Hepatocyte (in vitro differentiated cells): ENCODE measurements around the gene MOV10. TPM values are rescaled to one million over a fixed set of nuclear protein-coding genes. Genes with fewer than 3 reads are reported as not detected.

Source experiments
- DNase-seq: peaks from one replicate; pipeline ENCODE4 v3.0.0-alpha.2; 2016; ENCODE audit warnings: low spot score
- H2AFZ ChIP-seq: fragments of 200-600 bp; sonication (generic); 2 replicates; pipeline ENCODE4 v1.6.0; 2016; ENCODE audit warnings: antibody characterized with exemption, mild to moderate bottlenecking
- H3K27ac ChIP-seq: fragments of 200-600 bp; sonication (generic); 2 replicates; pipeline ENCODE4 v1.5.1; 2016; ENCODE audit warnings: mild to moderate bottlenecking
- H3K27me3 ChIP-seq: fragments of 200-600 bp; sonication (generic); 2 replicates; pipeline ENCODE4 v1.6.1; 2016
- H3K36me3 ChIP-seq: fragments of 200-600 bp; sonication (generic); replicated peaks from 2 replicates; pipeline ENCODE4 v1.5.1; 2016; ENCODE audit warnings: low read depth; ENCODE audit not compliant: insufficient read depth
- H3K4me1 ChIP-seq: fragments of 200-600 bp; sonication (generic); 2 replicates; pipeline ENCODE4 v1.5.1; 2016; ENCODE audit warnings: mild to moderate bottlenecking, moderate library complexity; ENCODE audit not compliant: insufficient read depth
- H3K4me2 ChIP-seq: fragments of 200-600 bp; sonication (generic); 2 replicates; pipeline ENCODE4 v1.6.0; 2016
- H3K4me3 ChIP-seq: fragments of 200-600 bp; sonication (generic); 2 replicates; pipeline ENCODE4 v1.5.1; 2016; ENCODE audit warnings: mild to moderate bottlenecking
- H3K79me2 ChIP-seq: fragments of 200-600 bp; sonication (generic); 2 replicates; pipeline ENCODE4 v1.6.0; 2017; ENCODE audit warnings: mild to moderate bottlenecking
- H3K9me2 ChIP-seq: fragments of 200-600 bp; sonication (generic); replicated peaks from 2 replicates; pipeline ENCODE4 v1.6.0; 2017; ENCODE audit warnings: mild to moderate bottlenecking; ENCODE audit not compliant: insufficient read depth
- H3K9me3 ChIP-seq: fragments of 200-600 bp; sonication (generic); 2 replicates; pipeline ENCODE4 v1.5.1; 2016; ENCODE audit warnings: low read depth, mild to moderate bottlenecking
- H4K20me1 ChIP-seq: fragments of 200-600 bp; sonication (generic); 2 replicates; pipeline ENCODE4 v1.6.0; 2016; ENCODE audit warnings: mild to moderate bottlenecking; ENCODE audit not compliant: insufficient read depth, poor library complexity, severe bottlenecking
- CTCF ChIP-seq: fragments of 200-600 bp; sonication (generic); IDR thresholded peaks from 2 replicates; pipeline ENCODE4 v1.5.1; 2016; ENCODE audit warnings: antibody characterized with exemption, mild to moderate bottlenecking; ENCODE audit not compliant: poor library complexity
- EZH2 ChIP-seq: fragments of 200-600 bp; sonication (generic); IDR thresholded peaks from 2 replicates; pipeline ENCODE4 v1.6.1; 2016; ENCODE audit warnings: antibody characterized with exemption, mild to moderate bottlenecking, borderline replicate concordance
- EZH2phosphoT487 ChIP-seq: fragments of 200-600 bp; sonication (generic); IDR thresholded peaks from one replicate; pipeline ENCODE4 v1.6.1; 2018; ENCODE audit warnings: antibody characterized with exemption, mild to moderate bottlenecking, low read depth, moderate library complexity; ENCODE audit not compliant: unreplicated experiment, severe bottlenecking
- WGBS: methylation state at CpG from one replicate; pipeline ENCODE4 v1.1.6; 2016; ENCODE audit warnings: low lambda C conversion rate; ENCODE audit errors: missing lambda C conversion rate; 5-methylcytosine and 5-hydroxymethylcytosine counted together
- polyA plus RNA-seq: library from polyadenylated mRNA; unstranded; fragments of >200 nt; fragmentation: Nextera tagmentation; extraction: Ambion mirVana; gene quantifications from 2 replicates; pipeline ENCODE4 v1.2.1, GENCODE V29; 2016
- total RNA-seq: library from RNA; depleted of rRNA; stranded (reverse); fragments of >200 nt; gene quantifications from 2 replicates; pipeline ENCODE4 v1.2.3, GENCODE V29; 2014

Gene MOV10
- total and polyA plus RNA-seq, 2 experiments from 2014 or later: 98.2 to 133 TPM

DNA sequence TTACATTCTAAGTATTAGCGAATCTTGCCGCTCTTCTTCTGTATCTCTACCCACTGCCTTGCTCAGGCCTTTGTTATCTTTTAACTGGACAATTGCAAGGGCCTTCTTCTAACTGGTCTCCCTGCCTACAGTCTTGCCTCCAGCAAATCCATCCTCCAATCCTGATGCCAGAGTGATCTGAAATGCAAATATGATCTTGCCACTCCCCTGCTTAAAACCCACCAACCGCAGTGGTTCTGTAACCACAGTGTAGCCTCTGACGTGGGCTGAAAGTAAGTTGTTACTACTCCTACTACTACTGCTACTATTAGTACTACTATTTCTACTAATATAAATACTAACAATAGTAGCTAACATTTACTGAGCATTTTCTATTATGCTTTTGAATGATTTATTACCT lies 12.4 kb downstream of the MOV10 start:
- 91% methylated on average over 4 of the region's 4 CpGs for WGBS
- TF ChIP-seq CTCF (no peak), EZH2phosphoT487 (no peak), EZH2 (no peak)
- H3K36me3 ChIP-seq: no peaks in the 10 kb centered on the region
- no peaks in the 10 kb centered on the region for H3K9me2 ChIP-seq
- no peak for DNase-seq
- no peaks in the 10 kb centered on the region for H3K9me3 ChIP-seq
- H3K4me2 ChIP-seq: no peak overlapping the region
- H2AFZ ChIP-seq: no peak overlapping the region
- H3K79me2 ChIP-seq: peaks cover 58% of the 10 kb centered on the region
- H3K4me1 ChIP-seq: no peaks in the 10 kb centered on the region
- H3K27me3 ChIP-seq: no peaks in the 10 kb centered on the region
- no peak overlapping the region for H3K4me3 ChIP-seq
- no peak overlapping the region for H3K27ac ChIP-seq
- peaks cover 6% of the 10 kb centered on the region for H4K20me1 ChIP-seq

- H3K4me1 ChIP-seq: no peaks in the 10 kb centered on the region
- no peaks in the 10 kb centered on the region for H3K9me3 ChIP-seq
- no peak for DNase-seq
- H2AFZ ChIP-seq: no peak overlapping the region
- peaks cover 53% of the 10 kb centered on the region for H3K79me2 ChIP-seq
- 82% methylated on average over 4 of the region's 4 CpGs for WGBS
- no peaks in the 10 kb centered on the region for H3K36me3 ChIP-seq
- H3K27me3 ChIP-seq: no peaks in the 10 kb centered on the region
- H3K27ac ChIP-seq: no peak overlapping the region
- H3K4me2 ChIP-seq: no peak overlapping the region
- TF ChIP-seq EZH2phosphoT487: no peak
- no peak for TF ChIP-seq EZH2
- TF ChIP-seq CTCF: no peak
- H4K20me1 ChIP-seq: peaks cover 6% of the 10 kb centered on the region
- H3K4me3 ChIP-seq: no peak overlapping the region
- no peaks in the 10 kb centered on the region for H3K9me2 ChIP-seq
Measured at GRCh38 chr1:112687361-112687760, 12.9 kb downstream of the MOV10 start.

DNA sequence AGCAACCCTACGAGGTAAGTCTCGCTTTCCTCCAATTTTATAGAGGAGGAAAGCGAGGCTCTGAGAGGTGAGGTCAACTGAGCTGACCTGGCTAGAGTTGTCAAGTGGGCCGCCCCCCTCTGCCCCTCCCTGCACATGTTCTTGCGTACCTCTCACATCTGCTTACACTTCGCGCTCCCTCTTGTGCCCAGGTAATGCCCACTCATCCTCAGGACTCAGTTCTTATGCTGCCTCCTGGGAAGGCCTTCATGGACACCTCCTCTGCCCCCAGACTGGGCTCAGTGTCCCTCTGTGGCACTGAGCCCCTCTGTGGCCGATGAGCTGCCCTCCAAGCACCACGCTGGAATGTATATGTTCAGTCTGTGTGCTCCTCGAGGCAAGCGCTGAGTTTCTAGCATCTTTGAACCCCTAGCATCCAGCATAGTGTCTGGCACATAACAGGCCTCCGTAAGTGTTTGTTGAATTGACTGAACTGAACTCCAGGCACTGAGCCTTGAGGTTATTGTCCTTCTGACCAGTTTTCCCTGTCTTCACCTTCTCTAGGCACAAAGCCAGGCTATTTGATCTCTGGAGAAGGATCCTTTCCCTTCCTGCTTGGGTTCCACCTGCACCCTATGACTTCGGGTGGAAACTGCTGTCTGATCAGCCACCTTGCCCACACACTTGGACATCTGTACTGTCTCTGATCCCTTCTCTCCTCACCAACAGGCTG lies 13.5 kb downstream of the MOV10 start:
- Histone ChIP-seq H3K36me3 (no peaks in the 10 kb centered on the region), H4K20me1 (peaks cover 6% of the 10 kb centered on the region), H3K4me3 (no peak overlapping the region), H3K27ac (no peak overlapping the region), H3K4me1 (no peaks in the 10 kb centered on the region), H2AFZ (no peak overlapping the region), H3K9me3 (no peaks in the 10 kb centered on the region), H3K4me2 (no peak overlapping the region), H3K27me3 (no peaks in the 10 kb centered on the region), H3K79me2 (peaks cover 50% of the 10 kb centered on the region), H3K9me2 (no peaks in the 10 kb centered on the region)
- WGBS: 95% methylated on average over 13 of the region's 13 CpGs
- TF ChIP-seq CTCF (no peak), EZH2 (no peak), EZH2phosphoT487 (no peak)
- no peak for DNase-seq
